ENCODE measurements around the gene SLC13A5. TPM values are rescaled to one million over a fixed set of nuclear protein-coding genes. Genes with fewer than 3 reads are reported as not detected.

Gene SLC13A5
- total RNA-seq, 1 experiment from 2014 or later = not detected

- Histone ChIP-seq H4K20me1 (ENCODE audit: low read length) (peaks cover 21% of the 10 kb centered on the region), H3K9me3 (ENCODE audit: low read length) (no peaks in the 10 kb centered on the region), H3K9me2 (replicated peaks; ENCODE audit: low read length) (no peaks in the 10 kb centered on the region), H3K4me3 (ENCODE audit: low read length) (peak within 1 kb of the TSS; percentile 100), H3K36me3 (ENCODE audit: low read depth, low read length) (peaks cover 13% of the 10 kb centered on the region), H3K9ac (ENCODE audit: low read length) (peak within 1 kb of the TSS; percentile 97), H2AFZ (ENCODE audit: low read length) (peak within 1 kb of the TSS; percentile 89), H3K27me3 (ENCODE audit: low read length) (no peaks in the 10 kb centered on the region), H3K27ac (ENCODE audit: low read length) (peak within 1 kb of the TSS; percentile 90), H3K4me1 (ENCODE audit: insufficient read depth, low read length) (peaks cover 26% of the 10 kb centered on the region), H3K4me2 (ENCODE audit: low read length) (peak within 1 kb of the TSS; percentile 86), H3F3A (ENCODE audit: low read length, unreplicated experiment) (no peaks in the 10 kb centered on the region), H3K79me2 (ENCODE audit: low read length) (peaks cover 66% of the 10 kb centered on the region)
- TF ChIP-seq CTCF (conservative IDR thresholded peaks at IDR 0.05; ENCODE audit: low read depth, low read length) (no peak), EZH2phosphoT487 (IDR thresholded peaks at IDR 0.05; ENCODE audit: borderline replicate concordance, low read length) (no peak), EZH2 (IDR thresholded peaks at IDR 0.05; ENCODE audit: low read length, unreplicated experiment) (no peak)
- DNase-seq (peak; percentile 92), ATAC-seq (peak; percentile 94)
- intact Hi-C loops (cut with micrococcal nuclease) = no loop called here
- CTCF ChIA-PET = interaction anchor here (0.6 kb wide), 2 partner anchors 25 to 215 kb away, joined by 5 read pairs; no protein-coding TSS in a partner anchor
- BruUV-seq (replicated peaks) = no TSS peak
- POLR2A ChIA-PET (ENCODE audit: unreplicated experiment) = interaction anchor here (0.6 to 0.7 kb wide), 2 partner anchors 9 to 368 kb away, joined by 3 to 4 read pairs; no protein-coding TSS in a partner anchor
Measured at GRCh38 chr17:6651354-6651918, 61.7 kb downstream of the SLC13A5 start, which contains the start of the genes C17orf100 and MED31. Gene C17orf100 (plus strand): TSS chr17:6651762. CDS start chr17:6651914, 152 bp downstream. Gene MED31 (minus strand): TSS chr17:6651605. CDS start chr17:6651528, 77 bp downstream.

GRCh38 chr17:6648181-6648580, 65.0 kb downstream of the SLC13A5 start:
- Histone ChIP-seq H3K9me3 (ENCODE audit: low read length) (no peaks in the 10 kb centered on the region), H3K4me1 (ENCODE audit: insufficient read depth, low read length) (peaks cover 38% of the 10 kb centered on the region), H4K20me1 (ENCODE audit: low read length) (peaks cover 33% of the 10 kb centered on the region), H3F3A (ENCODE audit: low read length, unreplicated experiment) (peaks cover 13% of the 10 kb centered on the region), H3K4me2 (ENCODE audit: low read length) (0 out of 2 replicates have a peak overlapping the region, but pooled peaks have one; percentile 26), H3K9ac (ENCODE audit: low read length) (no peak overlapping the region), H3K79me2 (ENCODE audit: low read length) (peaks cover 84% of the 10 kb centered on the region), H3K4me3 (ENCODE audit: low read length) (no peak overlapping the region), H3K9me2 (replicated peaks; ENCODE audit: low read length) (no peaks in the 10 kb centered on the region), H3K36me3 (ENCODE audit: low read depth, low read length) (peaks cover 31% of the 10 kb centered on the region), H2AFZ (ENCODE audit: low read length) (no peak overlapping the region), H3K27ac (ENCODE audit: low read length) (no peak overlapping the region), H3K27me3 (ENCODE audit: low read length) (no peaks in the 10 kb centered on the region)
- ChIA-PET CTCF (interaction anchor here (0.6 to 0.7 kb wide), 3 partner anchors 8 to 175 kb away, joined by 3 to 7 read pairs (median 3); partner anchors contain the start of gene KIAA0753), POLR2A (ENCODE audit: unreplicated experiment) (no interaction called here)
- intact Hi-C loops (cut with micrococcal nuclease) = loop anchor here (5.0 kb wide), 1 partner anchor 176 kb away; no protein-coding TSS in a partner anchor
- DNase-seq (peak; percentile 52), ATAC-seq (0 out of 2 replicates have a peak, but pooled peaks have one; percentile 20)
- no peak for TF ChIP-seq EZH2 (IDR thresholded peaks at IDR 0.05; ENCODE audit: low read length, unreplicated experiment)
- peak; percentile 69 for TF ChIP-seq CTCF (conservative IDR thresholded peaks at IDR 0.05; ENCODE audit: low read depth, low read length)
- TF ChIP-seq EZH2phosphoT487 (IDR thresholded peaks at IDR 0.05; ENCODE audit: borderline replicate concordance, low read length) = no peak
- BruUV-seq (replicated peaks) = no TSS peak

All from PC-3 (cell line).